GM23338 (cell line): ENCODE measurements around the gene CDC45.

Experiments used
- EZH2 ChIP-seq: fragments of 200-600 bp; sonication (generic); IDR thresholded peaks from one replicate; pipeline ENCODE4 v1.8.0; 2017; ENCODE audit warnings: antibody characterized with exemption, mild to moderate bottlenecking, low read depth; ENCODE audit not compliant: unreplicated experiment
- EZH2phosphoT487 ChIP-seq: fragments of 200-600 bp; sonication (generic); IDR thresholded peaks from one replicate; pipeline ENCODE4 v1.8.1; 2018; ENCODE audit warnings: antibody characterized with exemption; ENCODE audit not compliant: unreplicated experiment

GRCh38 chr22:19567157-19568009 is 87.7 kb downstream of the CDC45 start:
- TF ChIP-seq EZH2 = no peak
- no peak for TF ChIP-seq EZH2phosphoT487
